HG02884 (cell line): ENCODE results near the gene GPD2.
A peak's percentile ranks its signal among the peaks of the same experiment; 100 is the strongest.
"Not testable (repeated sequence)": the region's sequence is repeated elsewhere in the genome, so short reads cannot be mapped to it uniquely, and the experiment has no call there.

Experiments
- ATAC-seq: cut with Tn5 transposase; IDR thresholded peaks from one replicate; pipeline ENCODE4 v1.9.1; 2021; ENCODE audit warnings: mild to moderate bottlenecking, moderate library complexity; ENCODE audit not compliant: unreplicated experiment

GPD2 gene

DNA sequence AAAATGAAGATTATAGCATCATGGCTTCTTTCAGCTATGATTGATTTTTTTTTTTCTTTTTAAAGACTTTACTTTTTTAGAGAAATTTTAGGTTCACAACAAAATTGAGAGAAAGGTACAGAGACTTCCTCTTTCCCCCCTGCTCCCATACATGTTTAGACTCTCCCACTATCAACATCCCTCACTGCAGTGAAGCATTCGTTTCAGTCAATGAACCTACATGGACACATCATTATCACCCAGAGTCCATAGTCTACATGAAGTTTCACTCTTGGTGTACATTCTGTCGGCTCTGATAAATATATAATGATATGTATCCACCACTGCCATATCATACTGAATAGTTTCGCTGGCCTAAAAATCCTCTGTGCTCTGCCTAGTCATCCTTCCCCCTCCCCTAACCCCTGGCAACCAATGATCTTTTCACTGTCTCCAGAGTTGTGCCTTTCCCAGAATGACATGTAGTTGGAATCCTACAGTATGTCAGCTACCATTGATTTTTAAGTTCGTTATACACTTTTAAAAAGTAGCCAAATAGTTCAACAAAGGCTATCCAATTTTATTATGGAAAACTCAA is 86.8 kb downstream of the GPD2 start:
- no peak for ATAC-seq

DNA sequence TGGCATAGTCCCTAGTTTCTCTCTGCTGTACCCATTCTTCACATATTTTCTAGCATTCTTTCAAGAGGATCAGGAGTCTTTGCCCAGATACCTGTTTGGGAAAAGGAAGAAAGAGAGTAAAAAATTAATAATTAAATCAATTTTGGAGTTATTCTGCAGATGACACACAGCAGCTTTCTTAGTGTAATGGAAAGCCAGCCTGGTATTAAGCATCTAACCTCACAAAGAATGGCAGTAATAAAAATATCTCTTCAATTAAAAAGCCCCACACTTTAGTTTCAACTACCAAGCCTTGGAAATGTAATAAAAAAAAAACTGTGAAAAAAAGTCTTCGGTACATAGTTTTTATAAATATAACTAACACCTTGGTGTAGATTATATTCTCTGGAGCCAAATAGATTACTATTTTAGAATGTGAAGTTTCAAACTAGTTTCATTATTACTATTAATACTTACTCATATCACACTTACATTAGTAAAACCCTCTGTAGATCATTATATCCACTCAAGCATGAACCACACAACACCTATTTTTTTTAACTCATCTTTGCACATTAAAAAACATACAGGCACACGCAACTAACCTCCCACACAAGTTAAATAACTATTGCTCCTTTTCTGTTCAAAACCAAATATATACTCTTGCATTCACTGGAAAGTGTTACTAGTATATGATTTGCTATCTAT is 90.9 kb downstream of the GPD2 start:
- ATAC-seq: peak; percentile 96

DNA sequence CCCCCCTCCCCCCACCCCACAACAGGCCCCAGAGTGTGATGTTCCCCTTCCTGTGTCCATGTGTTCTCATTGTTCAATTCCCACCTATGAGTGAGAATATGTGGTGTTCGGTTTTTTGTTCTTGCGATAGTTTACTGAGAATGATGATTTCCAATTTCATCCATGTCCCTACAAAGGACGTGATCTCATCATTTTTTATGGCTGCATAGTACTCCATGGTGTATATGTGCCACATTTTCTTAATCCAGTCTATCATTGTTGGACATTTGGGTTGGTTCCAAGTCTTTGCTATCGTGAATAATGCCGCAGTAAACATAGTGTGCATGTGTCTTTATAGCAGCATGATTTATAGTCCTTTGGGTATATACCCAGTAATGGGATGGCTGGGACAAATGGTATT is 92.4 kb downstream of the GPD2 start:
- not testable (repeated sequence) for ATAC-seq

DNA sequence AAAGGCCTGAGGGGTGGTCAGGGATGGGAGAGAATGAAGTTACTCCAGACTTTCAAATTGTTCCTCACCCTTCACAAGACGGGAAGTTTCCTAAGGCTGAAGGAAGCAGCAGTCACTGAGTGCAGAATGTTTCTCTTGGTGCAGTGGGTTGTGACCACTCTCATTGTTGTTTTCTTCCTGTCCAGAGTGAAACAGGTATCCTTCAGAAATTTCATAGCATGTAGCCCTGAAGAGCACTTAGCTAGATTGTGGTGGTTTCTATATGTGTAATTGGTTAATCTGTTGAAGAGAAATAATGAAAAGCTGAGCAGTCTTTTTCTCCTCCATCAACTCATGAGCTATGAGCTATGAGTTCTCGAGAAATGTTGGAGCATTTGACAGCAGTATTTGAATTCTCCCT is 96.8 kb downstream of the GPD2 start:
- peak; percentile 57 for ATAC-seq

DNA sequence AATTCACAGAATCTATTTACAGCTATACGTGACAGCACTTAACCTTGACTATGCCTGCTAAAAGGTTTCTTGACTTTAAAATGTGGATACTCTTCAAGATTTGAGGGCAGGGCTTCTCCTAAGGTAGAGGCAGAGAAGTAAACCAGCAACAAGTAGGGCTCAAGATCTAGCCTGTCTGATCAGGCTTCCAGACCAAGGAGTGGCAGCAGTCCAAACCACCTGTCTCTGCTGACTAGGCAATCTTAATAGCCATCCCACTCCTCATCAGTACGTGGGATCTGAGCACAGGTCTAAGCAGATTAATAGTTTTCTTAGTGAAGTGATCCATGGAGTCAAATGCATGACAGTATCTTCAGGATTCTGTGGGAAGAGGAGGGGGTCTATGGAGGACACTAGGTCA is 100.4 kb downstream of the GPD2 start:
- ATAC-seq: no peak

DNA sequence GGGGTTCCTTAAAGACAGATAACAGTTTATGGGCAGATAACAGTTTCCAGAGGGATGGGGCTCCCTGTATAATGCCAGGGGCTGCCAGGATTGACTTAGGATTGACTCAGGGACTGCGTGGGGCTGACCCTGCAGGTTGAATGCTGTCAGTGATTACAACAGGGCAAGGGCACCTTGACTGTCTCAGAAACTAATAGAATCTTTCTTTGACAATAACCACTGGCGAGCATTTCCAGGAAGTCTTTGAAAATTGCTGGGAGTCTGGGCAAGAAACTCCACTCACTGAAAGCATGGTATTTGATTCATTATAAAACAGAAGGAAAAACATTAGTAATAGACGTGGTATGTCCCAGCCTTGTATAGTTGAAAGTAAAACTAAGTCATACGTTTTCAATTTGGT is 101.0 kb downstream of the GPD2 start:
- no peak for ATAC-seq

DNA sequence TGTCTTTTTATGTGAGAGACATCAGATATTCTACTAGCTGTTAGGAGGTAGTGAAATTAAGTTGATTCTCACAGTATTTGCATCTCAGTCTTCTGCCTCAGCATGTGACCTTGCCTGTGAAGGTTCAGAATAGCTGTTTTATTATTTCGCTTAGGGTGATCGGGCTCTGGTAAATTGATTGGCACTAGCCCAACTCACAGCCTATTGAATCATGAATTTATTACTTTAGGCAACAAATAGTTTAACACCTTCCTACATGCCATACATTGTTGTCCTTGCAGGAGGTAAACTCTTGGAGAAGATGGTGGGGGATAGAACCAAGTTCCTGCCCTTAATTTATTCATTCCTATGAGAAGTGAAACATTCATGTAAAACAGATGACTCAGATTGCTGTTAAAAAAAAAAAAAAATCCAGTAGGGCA is 101.9 kb downstream of the GPD2 start:
- peak; percentile 45 for ATAC-seq

DNA sequence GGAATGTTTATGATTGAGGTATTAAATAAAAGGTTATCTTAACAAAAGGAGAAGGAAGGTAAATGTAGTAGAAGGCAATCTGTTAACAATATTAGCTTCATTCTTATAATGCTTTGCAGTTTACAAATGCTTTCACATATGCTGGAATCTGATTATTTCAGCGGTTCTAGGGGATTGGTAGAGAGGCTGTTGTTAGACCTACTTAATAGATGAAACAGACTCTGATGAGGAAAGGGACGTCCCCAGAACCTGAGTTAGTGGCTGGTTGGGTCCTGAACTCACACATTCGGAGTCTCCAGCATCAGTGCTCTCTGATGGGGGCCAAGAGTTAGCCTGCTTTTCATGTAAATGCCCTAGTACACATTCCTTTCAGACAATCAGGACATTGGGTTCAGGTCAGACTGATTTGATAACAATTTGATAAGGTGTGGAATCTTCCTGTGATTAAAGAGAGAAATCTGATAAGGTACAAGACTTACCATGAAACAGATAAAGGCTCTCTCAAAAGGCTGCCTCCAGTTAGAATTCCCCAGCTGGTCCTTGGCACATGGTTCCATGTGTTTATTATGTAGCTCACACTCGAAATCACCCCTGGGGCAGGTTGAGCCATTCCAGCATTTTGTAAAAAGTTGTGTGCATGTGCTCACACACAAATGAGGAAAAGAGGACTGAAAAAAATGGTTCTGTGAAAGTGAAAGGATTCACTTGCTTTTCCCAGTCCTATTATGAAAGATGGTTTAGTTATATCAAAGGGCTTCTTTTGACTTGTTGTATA is 103.1 kb downstream of the GPD2 start:
- no peak for ATAC-seq

DNA sequence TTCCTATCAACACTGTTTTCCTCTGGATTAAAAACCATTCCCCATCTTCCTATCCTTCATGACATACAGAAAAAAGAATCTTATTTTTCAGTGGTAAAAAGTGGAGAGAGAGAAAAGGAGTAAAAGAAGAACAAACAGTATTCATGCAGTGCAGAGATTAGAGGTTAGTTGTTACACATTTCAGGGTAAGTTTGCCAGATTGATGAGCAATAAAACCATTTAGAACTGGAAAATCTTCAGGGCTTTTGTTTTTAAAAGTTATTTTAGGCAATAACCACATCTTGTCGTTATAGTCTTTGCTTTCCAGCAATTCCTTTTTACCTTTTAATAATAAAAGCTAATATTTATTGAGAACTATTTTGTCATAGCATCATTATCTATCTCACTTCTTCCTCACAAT is 104.5 kb downstream of the GPD2 start:
- ATAC-seq: no peak

DNA sequence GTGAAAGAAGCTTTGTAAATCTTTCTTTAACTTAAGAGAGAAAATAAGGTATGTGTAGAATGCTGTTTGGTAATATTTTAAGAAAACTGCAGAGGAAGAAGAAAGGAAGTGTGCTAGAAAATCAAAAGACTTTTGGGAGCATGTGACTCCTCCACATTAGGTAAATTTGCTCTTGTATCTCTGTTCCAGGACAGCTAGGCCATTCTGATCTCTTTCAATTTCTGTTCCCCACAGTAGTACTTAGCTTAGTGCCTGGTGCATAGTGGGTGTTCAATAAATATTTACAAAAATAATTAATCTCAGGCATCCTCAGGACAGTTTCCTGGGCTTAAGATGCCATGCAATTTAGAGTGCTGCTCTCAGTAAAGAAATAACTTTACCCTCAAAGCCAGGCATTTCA is 105.0 kb downstream of the GPD2 start:
- ATAC-seq: no peak

DNA sequence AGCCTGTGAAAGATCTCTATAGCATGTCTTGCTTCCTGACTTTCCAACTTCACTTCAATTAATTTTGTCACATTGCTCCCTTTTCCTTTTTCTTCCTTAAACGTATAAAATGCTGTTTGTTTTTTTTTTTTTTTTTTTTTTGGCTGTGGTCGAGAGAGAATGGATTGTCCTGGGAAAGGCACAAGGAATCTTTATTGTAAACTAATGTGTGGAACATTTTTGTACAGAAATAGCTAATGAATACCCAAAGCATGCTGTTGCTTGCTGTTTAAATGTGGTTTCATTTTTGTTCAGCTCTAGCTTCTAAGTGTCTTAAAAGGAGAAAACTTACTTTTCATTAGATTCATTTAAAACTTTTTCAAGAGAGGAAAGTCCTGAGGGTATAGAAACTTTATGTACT is 105.5 kb downstream of the GPD2 start:
- ATAC-seq: no peak

DNA sequence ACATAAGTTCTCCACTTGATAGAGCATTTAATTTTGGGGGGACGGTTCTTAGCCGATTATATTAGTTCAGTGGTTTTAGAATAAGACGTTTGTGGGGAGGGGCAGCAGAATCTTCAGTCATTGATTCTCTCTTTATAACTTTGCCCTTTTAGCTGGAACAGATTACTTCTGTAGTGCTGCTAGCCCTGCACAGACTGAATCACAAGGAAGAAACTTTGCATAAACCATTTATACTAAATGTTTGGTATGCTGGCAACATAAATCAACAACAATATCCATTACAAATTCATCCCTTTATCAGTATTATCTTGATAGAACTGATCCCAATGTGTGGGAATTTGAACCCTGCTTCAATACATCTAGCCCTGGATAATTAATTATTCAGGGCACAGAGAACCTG is 112.2 kb downstream of the GPD2 start:
- ATAC-seq: no peak

DNA sequence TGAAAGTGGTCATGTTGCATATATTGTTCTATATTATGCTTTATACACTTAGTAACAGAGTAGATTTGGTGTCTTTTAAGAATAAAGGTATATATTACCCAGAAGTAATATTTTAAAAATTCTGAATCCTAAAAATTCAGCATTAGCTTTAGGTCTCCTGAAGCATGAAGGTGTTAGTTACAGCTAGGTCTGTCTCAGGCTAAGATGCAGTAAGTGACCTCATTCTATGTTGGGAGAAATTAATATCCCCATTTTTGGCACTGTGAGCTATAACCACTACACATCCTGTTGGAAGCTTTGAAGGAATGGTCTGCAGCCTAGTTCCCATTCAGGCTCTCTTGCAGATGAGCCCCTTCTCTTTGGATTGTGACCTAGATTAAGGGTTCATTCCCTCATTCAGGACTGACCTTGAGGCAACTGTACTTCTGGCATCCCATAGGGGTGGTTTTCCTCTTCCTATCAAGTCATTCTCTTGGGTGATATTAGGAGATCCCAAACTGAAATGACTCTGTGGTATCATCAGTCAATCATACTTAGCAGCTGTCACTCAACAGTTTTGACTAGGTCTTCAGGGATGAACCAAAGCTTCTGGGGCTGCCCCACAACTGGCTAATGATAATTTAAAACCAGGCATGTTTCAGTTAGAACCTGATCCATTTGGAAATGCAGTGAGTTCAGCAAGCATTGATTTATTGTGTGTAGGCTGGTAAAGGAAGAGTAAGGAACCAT is 117.7 kb downstream of the GPD2 start:
- no peak for ATAC-seq

DNA sequence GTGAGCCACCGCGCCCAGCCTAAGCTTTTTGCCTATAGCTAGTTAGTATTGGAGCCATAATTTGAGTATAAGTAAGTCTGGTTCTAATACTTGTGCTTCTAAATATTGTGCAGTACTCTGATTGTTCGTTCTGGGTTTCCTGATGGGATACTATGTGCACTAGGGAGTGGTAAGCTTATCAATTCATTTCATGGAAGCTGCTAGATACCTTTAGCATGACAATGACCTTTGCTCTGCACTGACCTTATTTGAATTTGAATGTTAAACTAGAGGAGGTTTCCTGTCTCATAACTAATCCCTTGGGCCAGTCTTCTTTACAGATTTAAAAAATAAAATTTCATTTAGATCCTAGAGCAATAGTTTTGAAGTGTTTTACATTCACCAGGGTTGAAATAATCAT is 125.1 kb downstream of the GPD2 start:
- ATAC-seq: no peak

DNA sequence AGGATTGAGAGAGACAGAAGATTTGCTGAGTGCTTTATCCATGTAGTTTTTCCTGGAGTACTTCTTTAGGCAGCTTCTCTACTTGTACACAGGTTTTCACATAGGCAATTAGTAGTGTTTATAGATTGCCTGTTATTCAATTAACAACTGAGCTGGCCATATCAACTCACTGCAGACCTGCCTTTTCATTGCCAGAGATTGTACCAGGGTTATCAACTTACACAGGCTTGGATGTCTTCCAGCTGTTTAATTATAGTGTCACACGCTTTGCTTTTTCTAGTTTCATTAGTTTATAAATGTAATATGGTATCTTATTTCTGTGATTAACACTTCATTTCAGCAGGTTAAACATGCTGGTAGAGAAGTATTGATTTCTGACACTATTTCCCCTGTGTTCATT is 125.9 kb downstream of the GPD2 start:
- ATAC-seq: no peak

DNA sequence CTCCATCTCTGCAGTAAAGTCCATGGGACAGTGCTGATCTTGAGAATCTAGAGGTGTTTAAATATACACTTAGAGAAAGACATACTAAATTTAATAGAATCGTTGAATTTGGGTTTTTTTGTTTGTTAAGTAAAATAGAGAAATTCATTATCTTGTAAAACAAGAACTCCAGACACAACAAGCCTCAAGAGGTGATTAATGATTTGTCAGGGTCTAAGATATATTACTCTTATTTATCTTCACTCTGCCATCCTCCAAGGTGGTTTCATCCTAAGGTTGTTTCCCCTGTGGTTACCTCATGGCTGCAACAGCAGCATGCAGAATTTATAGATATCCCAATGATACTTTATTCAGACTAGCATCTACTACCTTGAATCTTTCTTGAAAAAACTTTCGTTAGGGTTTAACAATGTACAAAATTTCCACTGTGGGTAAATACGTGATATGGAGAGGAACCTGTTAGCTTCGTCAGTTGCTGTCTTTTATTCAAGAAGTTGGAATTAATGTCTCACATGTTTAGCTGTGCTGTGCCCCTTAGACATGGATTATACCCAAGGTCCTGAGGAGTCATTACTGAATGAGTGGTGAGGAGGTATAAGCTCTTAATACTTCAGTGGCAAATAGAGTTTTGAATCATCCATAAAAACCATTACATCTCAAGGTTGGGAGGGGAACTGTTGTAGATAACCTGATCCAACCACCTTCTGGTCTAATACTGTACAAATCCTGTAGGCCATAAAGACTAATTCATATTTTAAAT is 128.0 kb downstream of the GPD2 start:
- no peak for ATAC-seq

DNA sequence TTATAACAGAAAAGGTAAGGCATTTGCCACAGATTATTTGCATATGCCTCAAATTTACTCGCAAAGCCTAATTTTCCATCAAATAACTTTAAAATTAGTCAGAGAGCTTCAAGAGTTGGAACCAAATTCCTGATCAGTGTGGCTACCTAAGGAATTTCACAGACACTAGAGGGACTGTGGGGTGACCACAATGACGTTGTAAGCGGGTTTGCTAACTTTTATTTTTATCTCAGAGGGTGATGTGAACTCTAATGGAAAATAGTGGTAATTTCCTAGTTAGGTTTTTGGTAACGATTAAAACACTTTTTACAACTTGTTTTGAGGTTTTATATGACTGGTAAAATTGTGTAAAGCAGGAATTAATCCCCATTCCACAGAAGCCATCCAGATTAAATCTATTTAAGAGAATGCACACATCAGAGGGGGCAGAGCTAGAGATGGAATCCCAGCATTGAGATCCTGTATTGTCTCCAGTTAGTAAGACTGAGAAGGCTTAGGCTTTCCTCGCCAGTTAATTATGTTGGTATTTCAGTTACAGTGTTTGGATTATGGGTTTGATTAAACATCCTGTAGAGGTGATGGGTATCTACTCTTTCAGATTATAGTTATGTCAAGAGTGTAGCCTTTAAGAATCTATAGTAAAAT is 129.0 kb downstream of the GPD2 start:
- ATAC-seq: no peak

DNA sequence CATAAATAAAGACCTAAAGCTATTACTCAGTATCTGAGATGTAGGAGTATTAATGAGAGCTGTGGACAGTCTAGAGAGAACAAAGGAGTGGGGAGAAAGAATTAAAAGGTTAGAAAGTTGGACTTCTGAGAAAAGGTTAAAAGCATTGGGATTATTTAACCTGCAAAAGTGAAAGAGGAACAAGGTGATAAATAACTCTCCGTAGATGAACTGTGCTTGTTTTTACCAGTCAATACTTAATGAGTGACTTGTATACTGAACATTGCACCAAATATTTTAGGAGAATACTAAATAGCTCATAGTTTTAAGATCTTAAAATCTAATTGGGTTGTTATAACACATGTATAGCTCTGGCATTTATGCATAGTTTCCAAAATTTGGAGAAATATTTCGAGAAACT is 137.5 kb downstream of the GPD2 start:
- ATAC-seq: no peak

DNA sequence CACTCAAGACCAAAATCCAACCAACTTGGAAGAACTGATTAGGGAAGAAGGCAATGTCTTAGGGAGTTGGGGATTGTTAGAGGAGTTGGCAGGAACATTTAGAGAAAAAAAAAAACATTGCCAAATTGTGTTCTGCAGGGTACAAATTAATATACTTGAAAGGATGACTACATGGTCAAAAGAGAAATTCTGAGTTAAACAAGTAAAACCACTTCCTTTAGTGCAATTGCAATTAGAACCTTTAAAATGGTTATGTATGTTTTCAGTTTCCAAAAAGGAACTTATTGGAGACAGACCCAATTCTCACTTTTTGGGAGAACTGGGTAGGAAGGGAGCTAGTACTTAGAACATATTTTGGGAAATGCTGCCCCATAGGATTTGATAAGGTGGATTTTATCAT is 137.9 kb downstream of the GPD2 start:
- no peak for ATAC-seq

DNA sequence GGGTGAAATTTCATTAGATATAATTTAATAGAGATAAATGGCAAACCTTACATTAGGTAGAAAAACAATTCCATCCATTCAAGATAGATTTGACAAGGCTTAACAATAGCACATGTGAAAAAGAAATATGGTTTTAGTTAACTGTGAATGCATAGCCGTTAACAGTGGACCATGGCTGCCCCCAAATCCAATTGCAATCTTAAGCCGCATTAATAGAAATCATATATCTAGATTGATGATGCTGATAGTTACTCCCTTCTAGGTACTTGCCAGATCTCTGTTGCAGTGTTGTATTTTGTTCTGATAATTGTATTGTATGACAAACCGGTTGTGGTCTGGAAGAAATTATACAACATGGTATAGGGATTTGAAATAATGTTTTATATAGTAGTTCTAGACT is 139.8 kb downstream of the GPD2 start:
- ATAC-seq: no peak
